BE2C (cell line): ENCODE data around the gene RARA.
"Not testable (repeated sequence)": the region's sequence is repeated elsewhere in the genome, so short reads cannot be mapped to it uniquely, and the experiment has no call there.

Experiments used
- DNase-seq: peaks from one replicate; pipeline ENCODE4 v3.0.0-alpha.2; 2020
- H3K27me3 ChIP-seq: fragments of 250-450 bp; sonication (Bioruptor Pico); 2 replicates; pipeline ENCODE4 v1.5.1; 2020; ENCODE audit warnings: mild to moderate bottlenecking
- H3K36me3 ChIP-seq: fragments of 250-450 bp; sonication (Bioruptor Pico); 2 replicates; pipeline ENCODE4 v1.5.1; 2020; ENCODE audit warnings: mild to moderate bottlenecking
- H3K4me1 ChIP-seq: fragments of 250-450 bp; sonication (Bioruptor Pico); 2 replicates; pipeline ENCODE4 v1.5.1; 2020
- H3K4me3 ChIP-seq: 2 replicates; pipeline ENCODE4 v1.5.1; 2011; ENCODE audit warnings: low read depth, low read length
- H3K9me3 ChIP-seq: fragments of 250-450 bp; sonication (Bioruptor Pico); 2 replicates; pipeline ENCODE4 v1.5.1; 2020
- TF ChIP-seq, protein P1 (sequence below): IDR thresholded peaks from 2 replicates; pipeline ENCODE4 v1.5.1; 2012; ENCODE audit warnings: mild to moderate bottlenecking, low read depth, low read length

The RARA gene

DNA sequence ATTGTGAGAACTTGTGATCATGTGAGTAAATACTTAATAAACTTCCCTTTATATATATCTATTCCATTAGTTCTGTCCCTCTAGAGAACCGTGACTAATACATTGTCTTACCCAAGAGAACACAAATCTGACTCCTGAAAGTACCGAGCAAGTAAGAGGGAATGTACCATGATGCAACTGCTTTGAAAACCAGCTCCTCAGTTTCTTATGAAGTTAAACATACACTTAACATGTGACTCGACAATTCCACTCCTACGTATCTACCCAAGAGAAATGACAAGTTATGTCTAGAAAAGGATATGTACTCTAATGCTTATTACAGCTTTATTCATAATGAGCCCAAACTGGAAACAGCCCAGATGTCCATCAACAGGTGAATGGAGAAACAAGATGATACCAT lies 64.3 kb downstream of the RARA start:
- Histone ChIP-seq H3K4me1 (no peaks in the 10 kb centered on the region), H3K9me3 (no peaks in the 10 kb centered on the region; the same call in 1 of the 2 replicates), H3K36me3 (no peaks in the 10 kb centered on the region), H3K27me3 (no peaks in the 10 kb centered on the region), H3K4me3 (no peak overlapping the region)
- no peak for DNase-seq
- TF ChIP-seq, protein P1, sequence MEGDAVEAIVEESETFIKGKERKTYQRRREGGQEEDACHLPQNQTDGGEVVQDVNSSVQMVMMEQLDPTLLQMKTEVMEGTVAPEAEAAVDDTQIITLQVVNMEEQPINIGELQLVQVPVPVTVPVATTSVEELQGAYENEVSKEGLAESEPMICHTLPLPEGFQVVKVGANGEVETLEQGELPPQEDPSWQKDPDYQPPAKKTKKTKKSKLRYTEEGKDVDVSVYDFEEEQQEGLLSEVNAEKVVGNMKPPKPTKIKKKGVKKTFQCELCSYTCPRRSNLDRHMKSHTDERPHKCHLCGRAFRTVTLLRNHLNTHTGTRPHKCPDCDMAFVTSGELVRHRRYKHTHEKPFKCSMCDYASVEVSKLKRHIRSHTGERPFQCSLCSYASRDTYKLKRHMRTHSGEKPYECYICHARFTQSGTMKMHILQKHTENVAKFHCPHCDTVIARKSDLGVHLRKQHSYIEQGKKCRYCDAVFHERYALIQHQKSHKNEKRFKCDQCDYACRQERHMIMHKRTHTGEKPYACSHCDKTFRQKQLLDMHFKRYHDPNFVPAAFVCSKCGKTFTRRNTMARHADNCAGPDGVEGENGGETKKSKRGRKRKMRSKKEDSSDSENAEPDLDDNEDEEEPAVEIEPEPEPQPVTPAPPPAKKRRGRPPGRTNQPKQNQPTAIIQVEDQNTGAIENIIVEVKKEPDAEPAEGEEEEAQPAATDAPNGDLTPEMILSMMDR, result no peak

DNA sequence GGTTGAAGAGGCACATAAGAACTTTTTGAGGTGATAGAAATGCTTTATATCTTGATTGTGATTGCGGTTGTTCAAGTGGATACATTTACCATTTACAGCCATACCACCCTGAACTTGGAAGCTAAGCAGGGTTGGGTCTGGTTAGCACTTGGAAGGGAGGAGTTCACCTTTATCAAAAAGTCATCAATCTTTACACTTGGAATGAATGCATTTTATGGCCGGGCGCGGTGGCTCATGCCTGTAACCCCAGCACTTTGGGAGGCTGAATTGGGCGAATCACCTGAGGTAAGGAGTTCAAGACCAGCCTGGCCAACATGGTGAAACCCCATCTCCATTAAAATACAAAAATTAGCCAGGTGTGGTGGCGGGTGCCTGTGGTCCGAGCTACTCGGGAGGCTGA lies 65.0 kb downstream of the RARA start:
- TF ChIP-seq, protein P1, result no peak
- Histone ChIP-seq H3K36me3 (no peaks in the 10 kb centered on the region), H3K9me3 (no peaks in the 10 kb centered on the region; the same call in 1 of the 2 replicates), H3K4me3 (no peak overlapping the region), H3K4me1 (no peaks in the 10 kb centered on the region), H3K27me3 (no peaks in the 10 kb centered on the region)
- no peak for DNase-seq

DNA sequence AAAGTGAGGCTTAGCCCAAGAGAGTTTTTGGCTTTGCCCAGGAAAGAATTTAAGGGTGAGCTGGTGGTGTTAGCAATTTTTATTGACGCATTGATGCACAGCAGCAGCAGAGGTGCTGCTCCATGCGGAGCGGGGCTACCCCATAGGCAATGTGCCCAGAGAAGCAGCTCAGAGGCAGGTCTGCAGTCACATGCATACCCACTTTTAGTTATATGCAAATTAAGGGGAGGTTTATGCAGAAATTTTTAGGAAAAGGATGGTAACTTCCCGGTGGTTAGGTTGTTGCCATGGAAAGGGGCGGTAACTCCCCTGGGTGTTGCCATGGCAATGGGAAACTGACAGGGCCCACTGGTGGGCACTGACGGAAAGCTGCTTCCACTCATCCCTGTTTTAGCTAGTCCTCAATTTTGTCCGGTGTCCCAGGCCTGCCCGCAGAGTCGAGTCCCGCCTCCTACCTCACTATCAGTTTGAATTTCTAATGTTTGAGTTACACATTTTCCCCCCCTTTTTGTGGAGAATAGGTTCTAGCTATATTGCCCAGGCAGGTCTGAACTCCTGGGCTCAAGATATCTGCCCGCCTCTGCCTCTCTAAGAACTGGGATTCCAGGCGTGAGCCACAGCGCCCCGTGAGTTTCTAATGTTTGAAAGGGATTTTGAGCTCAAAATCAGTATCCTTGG lies 66.0 kb downstream of the RARA start:
- H3K36me3 ChIP-seq, result no peaks in the 10 kb centered on the region
- TF ChIP-seq, protein P1, result no peak
- no peak overlapping the region for H3K4me3 ChIP-seq
- no peak for DNase-seq
- H3K9me3 ChIP-seq, result no peaks in the 10 kb centered on the region; the same call in 1 of the 2 replicates
- H3K4me1 ChIP-seq, result no peaks in the 10 kb centered on the region
- no peaks in the 10 kb centered on the region for H3K27me3 ChIP-seq

DNA sequence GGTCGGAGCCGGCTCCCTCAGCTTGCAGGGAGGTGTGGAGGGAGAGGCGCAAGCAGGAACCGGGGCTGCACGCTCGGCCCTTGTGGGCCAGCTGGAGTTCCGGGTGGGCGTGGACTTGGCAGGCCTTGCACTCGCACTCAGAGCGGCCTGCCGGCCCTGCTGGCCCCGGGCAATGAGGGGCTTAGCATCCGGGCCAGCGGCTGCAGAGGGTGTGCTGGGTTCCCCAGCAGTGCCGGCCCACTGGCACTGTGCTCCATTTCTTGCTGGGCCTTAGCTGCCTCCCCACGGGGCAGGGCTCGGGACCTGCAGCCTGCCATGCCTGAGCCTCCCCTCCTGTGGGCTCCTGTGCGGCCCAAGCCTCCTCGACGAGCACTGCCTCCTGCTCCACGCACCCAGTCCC lies 66.8 kb downstream of the RARA start:
- H3K27me3 ChIP-seq, H3K9me3 ChIP-seq, H3K36me3 ChIP-seq, H3K4me1 ChIP-seq, H3K4me3 ChIP-seq, DNase-seq: not testable (repeated sequence)

DNA sequence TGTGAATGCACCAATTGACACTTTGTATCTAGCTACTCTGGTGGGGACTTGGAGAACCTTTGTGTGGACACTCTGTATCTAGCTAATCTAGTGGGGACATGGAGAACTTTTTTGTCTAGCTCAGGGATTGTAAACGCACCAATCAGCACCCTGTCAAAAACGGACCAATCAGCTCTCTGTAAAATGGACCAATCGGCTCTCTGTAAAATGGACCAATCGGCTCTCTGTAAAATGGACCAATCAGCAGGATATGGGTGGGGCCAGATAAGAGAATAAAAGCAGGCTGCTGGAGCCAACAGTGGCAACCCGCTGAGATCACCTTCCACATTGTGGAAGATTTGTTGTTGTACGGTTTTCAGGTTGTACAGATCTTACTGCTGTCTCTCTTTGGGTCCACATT lies 67.6 kb downstream of the RARA start:
- not testable (repeated sequence) for H3K4me1 ChIP-seq, H3K36me3 ChIP-seq, H3K4me3 ChIP-seq, H3K27me3 ChIP-seq, DNase-seq, H3K9me3 ChIP-seq

DNA sequence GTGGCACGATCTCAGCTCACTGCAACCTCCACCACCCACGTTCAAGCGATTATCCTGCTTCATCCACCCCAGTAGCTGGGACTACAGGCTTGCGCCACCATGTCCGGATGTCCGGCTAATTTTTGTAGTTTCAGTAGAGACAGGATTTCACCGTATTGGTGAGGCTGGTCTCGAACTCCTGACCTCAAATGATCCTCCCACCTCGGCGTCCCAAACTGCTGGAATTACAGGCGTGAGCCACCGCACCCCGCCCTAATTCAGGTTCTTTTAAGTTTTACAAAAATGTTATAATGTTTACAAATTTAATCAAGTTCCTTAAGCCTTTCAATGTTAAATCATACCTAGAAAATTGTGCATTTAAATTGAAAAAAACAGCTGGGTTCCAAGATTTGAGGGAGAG lies 68.9 kb downstream of the RARA start:
- H3K36me3 ChIP-seq, result no peaks in the 10 kb centered on the region
- DNase-seq, result no peak
- no peaks in the 10 kb centered on the region; the same call in 1 of the 2 replicates for H3K9me3 ChIP-seq
- H3K27me3 ChIP-seq, result no peaks in the 10 kb centered on the region
- H3K4me1 ChIP-seq, result no peaks in the 10 kb centered on the region
- TF ChIP-seq, protein P1, result no peak
- no peak overlapping the region for H3K4me3 ChIP-seq

DNA sequence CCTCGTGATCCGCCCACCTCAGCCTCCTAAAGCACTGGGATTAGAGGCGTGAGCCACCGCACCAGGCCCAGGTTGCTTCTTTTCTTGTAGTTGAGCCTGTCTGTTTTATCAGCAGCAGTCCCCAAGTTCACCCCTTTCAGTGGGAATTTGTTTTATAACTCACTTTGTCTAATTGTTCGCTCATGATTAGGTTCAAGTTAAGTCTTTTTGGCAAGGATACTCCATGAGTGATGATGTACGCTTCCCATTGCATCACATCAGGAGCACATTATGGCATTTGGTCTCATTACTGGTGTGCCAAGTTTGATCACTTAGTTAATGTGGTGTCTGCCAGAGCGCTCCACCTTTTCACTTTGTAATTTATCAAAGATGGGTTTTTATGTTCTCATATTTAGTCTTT lies 70.0 kb downstream of the RARA start:
- TF ChIP-seq, protein P1, result no peak
- no peaks in the 10 kb centered on the region for H3K4me1 ChIP-seq
- no peak overlapping the region for H3K4me3 ChIP-seq
- DNase-seq, result no peak
- H3K27me3 ChIP-seq, result no peaks in the 10 kb centered on the region
- no peaks in the 10 kb centered on the region for H3K36me3 ChIP-seq
- no peaks in the 10 kb centered on the region; the same call in 1 of the 2 replicates for H3K9me3 ChIP-seq
